B cell (primary cell): Measurements from ENCODE around the gene CD4. TPM values are rescaled to one million over a fixed set of nuclear protein-coding genes. Genes with fewer than 3 reads are reported as not detected.
A peak's percentile ranks its signal among the peaks of the same experiment; 100 is the strongest.

Experiments used
- ATAC-seq: fragments of 200-7000 bp; cut with Tn5 transposase; one replicate; pipeline ENCODE4 v1.10.0; 2021; ENCODE audit warnings: low read depth, mild to moderate bottlenecking, moderate number of reproducible peaks, moderate library complexity
- CTCF ChIA-PET: fragments of 350-600 bp; sonication (Branson Sonifier 250); formaldehyde crosslinking; loops from one replicate; lab custom pipeline; 2021; ENCODE audit warnings: antibody characterized with exemption, inconsistent platforms; lab: Charles Lee
- POLR2A ChIA-PET: fragments of 350-600 bp; sonication (Branson Sonifier 250); formaldehyde crosslinking; loops from one replicate; lab custom pipeline; 2021; ENCODE audit warnings: antibody characterized with exemption; lab: Charles Lee
- DNase-seq: peaks from one replicate; pipeline ENCODE4 v3.0.0; 2013
- H2AFZ ChIP-seq: 2 replicates; pipeline ENCODE4 v1.6.1; 2012; ENCODE audit warnings: mild to moderate bottlenecking, low read depth, low read length; ENCODE audit not compliant: insufficient read depth, poor library complexity, severe bottlenecking
- H3K27ac ChIP-seq, 2 donors: 1 replicate in 1 of 2; 2 replicates in 1 of 2; pipeline ENCODE4 v1.5.1; 2012 to 2013; ENCODE audit warnings: low read length in 2 of 2, mild to moderate bottlenecking in 2 of 2, moderate library complexity in 1 of 2
- H3K27me3 ChIP-seq, 4 experiments: fragments of 200-600 bp in 1 of 4; sonication (generic) in 1 of 4; replicated peaks in 1 of 4; 1 replicate in 2 of 4; 2 replicates in 2 of 4; pipeline versions ENCODE4 v1.6.1 to v1.7.0; 2013 to 2016; ENCODE audit warnings: low read length in 3 of 4, mild to moderate bottlenecking in 2 of 4, mixed read lengths in 1 of 4, moderate library complexity in 1 of 4; ENCODE audit not compliant: insufficient read depth in 4 of 4, control insufficient read depth in 3 of 4; ENCODE audit errors: control extremely low read depth in 1 of 4
- H3K36me3 ChIP-seq, 2 experiments: replicated peaks in 1 of 2; 1 replicate in 1 of 2; 2 replicates in 1 of 2; pipeline versions ENCODE4 v1.6.1 to v1.7.1; 2013; ENCODE audit warnings: low read length in 1 of 2; ENCODE audit not compliant: insufficient read depth in 2 of 2, control insufficient read depth in 1 of 2; ENCODE audit errors: control extremely low read depth in 1 of 2, extremely low read depth in 1 of 2
- H3K4me1 ChIP-seq, 2 donors: fragments of 200-600 bp in 1 of 2; sonication (generic) in 1 of 2; 1 replicate in 1 of 2; 2 replicates in 1 of 2; pipeline versions ENCODE4 v1.5.1 to v1.6.1; 2013 to 2017; ENCODE audit warnings: low read length in 2 of 2; ENCODE audit not compliant: control insufficient read depth in 2 of 2, insufficient read depth in 2 of 2
- H3K4me2 ChIP-seq: replicated peaks from 2 replicates; pipeline ENCODE3; 2012; ENCODE audit warnings: mild to moderate bottlenecking, low read depth, low read length; ENCODE audit not compliant: poor library complexity, severe bottlenecking
- H3K4me3 ChIP-seq, 5 experiments: fragments of 200-600 bp in 1 of 5; sonication (generic) in 1 of 5; 1 replicate in 3 of 5; 2 replicates in 2 of 5; pipeline versions ENCODE4 v1.5.1 to v1.7.0; 2011 to 2016; ENCODE audit warnings: low read length in 4 of 5, mild to moderate bottlenecking in 4 of 5, low read depth in 2 of 5, control low read depth in 1 of 5, moderate library complexity in 1 of 5; ENCODE audit not compliant: insufficient read depth in 1 of 5; ENCODE audit errors: control extremely low read depth in 1 of 5, extremely low read depth in 1 of 5
- H3K79me2 ChIP-seq: fragments of 200-600 bp; sonication (generic); one replicate; pipeline ENCODE4 v1.6.0; 2016; ENCODE audit warnings: low read length; ENCODE audit not compliant: control insufficient read depth, insufficient read depth
- H3K9ac ChIP-seq: fragments of 200-600 bp; sonication (generic); 2 replicates; pipeline ENCODE4 v1.6.1; 2017; ENCODE audit warnings: mild to moderate bottlenecking, low read length, moderate library complexity
- H3K9me3 ChIP-seq, 3 donors: one replicate each; pipeline versions ENCODE4 v1.6.1 to v1.7.1; 2013; ENCODE audit warnings: low read length in 2 of 3; ENCODE audit not compliant: control insufficient read depth in 2 of 3, insufficient read depth in 1 of 3; ENCODE audit errors: control extremely low read depth in 1 of 3
- H4K20me1 ChIP-seq: 2 replicates; pipeline ENCODE4 v1.6.0; 2012; ENCODE audit warnings: mild to moderate bottlenecking, low read length; ENCODE audit not compliant: insufficient read depth, control insufficient read depth, poor library complexity, severe bottlenecking
- H3K27ac Mint-ChIP-seq: one replicate; pipeline ENCODE4 v1.8.0; 2021; ENCODE audit warnings: mixed read lengths
- H3K27me3 Mint-ChIP-seq: one replicate; pipeline ENCODE4 v1.8.0; 2021; ENCODE audit warnings: mixed read lengths
- H3K4me1 Mint-ChIP-seq: one replicate; pipeline ENCODE4 v1.8.0; 2021; ENCODE audit warnings: mixed read lengths
- H3K4me3 Mint-ChIP-seq: one replicate; pipeline ENCODE4 v1.8.0; 2021; ENCODE audit warnings: mixed read lengths
- H3K9me3 Mint-ChIP-seq: one replicate; pipeline ENCODE4 v1.8.0; 2022; ENCODE audit warnings: mixed read lengths; ENCODE audit not compliant: insufficient read depth
- CTCF ChIP-seq: fragments of 200-600 bp; IDR thresholded peaks from one replicate; pipeline ENCODE4 v1.8.0; 2022; ENCODE audit warnings: antibody characterized with exemption, mild to moderate bottlenecking
- EZH2 ChIP-seq: IDR thresholded peaks from 2 replicates; pipeline ENCODE4 v1.6.1; 2012; ENCODE audit warnings: borderline replicate concordance, low read depth, mild to moderate bottlenecking, moderate library complexity, low read length; ENCODE audit not compliant: insufficient read depth, poor library complexity, severe bottlenecking
- WGBS: methylation state at CpG from one replicate; pipeline ENCODE4 v1.1.5; 2013; ENCODE audit warnings: missing lambda C conversion rate; ENCODE audit not compliant: insufficient coverage; 5-methylcytosine and 5-hydroxymethylcytosine counted together
- intact Hi-C: fragments of 100-400 bp; cut with micrococcal nuclease; formaldehyde crosslinking; loops from one replicate; pipeline ENCODE4 v1.10.0; 2022
- polyA plus RNA-seq: library from polyadenylated mRNA; depleted of rRNA; stranded (reverse); fragments of >200 nt; gene quantifications from 2 replicates; pipeline ENCODE4 v1.2.3, GENCODE V29; 2012
- total RNA-seq, 2 donors: library from RNA; stranded (reverse); fragments of 120-200 nt in 1 of 2; gene quantifications; 1 replicate in 1 of 2; 2 replicates in 1 of 2; pipeline versions ENCODE4 v1.2.3 to v1.2.4, GENCODE V29; 2013 to 2022

The CD4 gene
- total and polyA plus RNA-seq, 2 donors (not counting 1 experiment from before 2014, with no cell fraction given) = 0.49 to 2.2 TPM

- Mint-ChIP-seq H3K4me3 (peak overlapping the region; percentile 93), H3K27ac (peak overlapping the region; percentile 59), H3K4me1 (peaks cover 21% of the 10 kb centered on the region), H3K27me3 (peaks cover 76% of the 10 kb centered on the region), H3K9me3 (no peaks in the 10 kb centered on the region)
- DNase-seq = peak; percentile 67
- peaks cover 23 to 29% of the 10 kb centered on the region in 2 donors for H3K4me1 ChIP-seq
- no peaks in the 10 kb centered on the region for H3K79me2 ChIP-seq
- peaks cover 0 to 66% (median 34%) of the 10 kb centered on the region in 4 experiments for H3K27me3 ChIP-seq
- peak overlapping the region; percentile 26 to 73 (median 58) for H3K4me3 ChIP-seq
- intact Hi-C loops = no loop called here
- POLR2A ChIA-PET = interaction anchor here (0.7 to 1.5 kb wide), 3 partner anchors 53 to 105 kb away, joined by 3 to 4 read pairs (median 3); partner anchors contain the start of genes COPS7A and MLF2
- CTCF ChIA-PET = interaction anchor here (0.6 to 1.8 kb wide), 7 partner anchors 10 to 355 kb away, joined by 3 to 5 read pairs (median 4); partner anchors contain the start of genes CDCA3, MLF2, SPSB2 and USP5
- H3K9me3 ChIP-seq = peaks cover 0 to 11% (median 0%) of the 10 kb centered on the region in 3 donors
- H3K9ac ChIP-seq = peak overlapping the region; percentile 80
- under 1% methylated on average over 71 of the region's 71 CpGs for WGBS
- TF ChIP-seq EZH2 = peak; percentile 99
- TF ChIP-seq CTCF = no peak
- peaks cover 11% of the 10 kb centered on the region for H4K20me1 ChIP-seq
- ATAC-seq = peak; percentile 35
- H2AFZ ChIP-seq = peak overlapping the region; percentile 91
- H3K36me3 ChIP-seq = no peaks in the 10 kb centered on the region
- H3K27ac ChIP-seq = peak overlapping the region in 1 of 2 donors; percentile 41
- peak overlapping the region; percentile 100 for H3K4me2 ChIP-seq
These were observed 39.6 kb downstream of the CD4 start for GRCh38 chr12:6828781-6829535.
